GM19239 (cell line): ENCODE measurements around the gene GNAZ.

ENCODE experiments used
- DNase-seq: peaks from one replicate; pipeline ENCODE4 v3.0.0; 2011; ENCODE audit warnings: low spot score; ENCODE audit not compliant: insufficient read length
- FAIRE-seq: peaks from 2 replicates; lab custom pipeline; 2011; peaks lifted over from hg19 to GRCh38; lab: Jason Lieb, UNC

Gene GNAZ

DNA sequence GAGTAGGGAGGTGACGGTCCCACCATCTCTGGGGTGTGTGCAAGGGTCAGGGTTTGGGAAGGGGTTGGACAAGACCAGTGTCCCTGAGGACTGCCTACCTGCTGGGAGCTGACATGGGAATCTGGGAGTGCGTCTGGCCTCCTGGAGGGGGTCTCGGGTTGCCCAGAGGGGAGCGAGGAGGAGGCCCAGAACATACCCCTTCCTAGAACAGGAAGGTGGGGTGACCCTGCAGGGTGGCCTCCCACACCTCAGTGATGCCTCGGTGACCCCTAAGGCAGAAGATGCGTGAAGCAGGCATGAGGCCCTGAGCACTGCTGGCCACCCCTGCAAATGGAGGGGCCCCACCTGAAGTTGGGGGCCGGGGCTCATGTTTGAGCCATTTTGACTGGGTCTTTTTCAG lies 45.0 kb downstream of the GNAZ start:
- FAIRE-seq, result no peak
- DNase-seq, result no peak

GRCh38 chr22:23115825-23116494 lies 45.6 kb downstream of the GNAZ start:
- DNase-seq (no peak), FAIRE-seq (no peak)

- FAIRE-seq (no peak), DNase-seq (no peak)
These were observed 46.4 kb downstream of the GNAZ start for GRCh38 chr22:23116506-23117263.

- DNase-seq (no peak), FAIRE-seq (no peak)
These were observed 47.0 kb downstream of the GNAZ start for GRCh38 chr22:23117275-23117674.

DNA sequence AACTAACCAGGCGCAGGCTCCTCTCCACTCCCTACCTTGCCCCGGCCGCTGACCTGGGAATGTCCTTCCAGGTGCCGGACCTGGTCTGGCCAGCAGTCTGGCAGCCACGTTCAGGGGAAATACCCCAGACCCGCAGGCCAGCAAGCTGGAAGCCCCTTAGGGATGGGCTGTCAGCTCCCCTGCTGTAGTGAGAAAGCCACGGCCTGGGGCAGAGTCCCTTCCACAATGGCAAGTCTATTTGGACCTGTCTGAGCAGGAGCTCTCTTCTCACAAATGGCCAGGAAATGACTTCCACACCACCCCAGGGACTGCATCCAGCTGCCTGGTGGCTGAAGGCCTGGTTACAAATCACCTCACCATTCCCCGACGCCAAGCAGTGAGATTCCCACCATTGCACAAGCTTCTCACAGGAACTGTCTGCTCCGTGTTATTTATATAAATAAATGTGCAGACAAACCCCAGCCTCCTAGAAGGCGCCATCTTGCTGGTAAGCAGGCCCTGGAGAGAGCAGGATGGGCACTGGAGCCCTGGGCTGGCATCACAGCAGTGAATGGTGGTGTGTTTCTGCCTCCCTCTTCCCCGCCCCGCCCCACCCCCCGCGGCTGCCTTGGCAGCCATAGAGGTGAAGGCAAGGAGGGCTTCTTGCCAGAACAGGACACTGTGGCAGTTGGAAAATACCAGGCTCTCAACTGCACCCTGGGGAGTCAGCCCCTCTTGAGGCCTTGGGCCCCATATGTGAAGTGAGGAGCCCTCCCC lies 47.8 kb downstream of the GNAZ start:
- FAIRE-seq, result no peak
- DNase-seq, result no peak

- DNase-seq (no peak), FAIRE-seq (no peak)
These were observed 48.6 kb downstream of the GNAZ start for GRCh38 chr22:23118647-23119493.

DNA sequence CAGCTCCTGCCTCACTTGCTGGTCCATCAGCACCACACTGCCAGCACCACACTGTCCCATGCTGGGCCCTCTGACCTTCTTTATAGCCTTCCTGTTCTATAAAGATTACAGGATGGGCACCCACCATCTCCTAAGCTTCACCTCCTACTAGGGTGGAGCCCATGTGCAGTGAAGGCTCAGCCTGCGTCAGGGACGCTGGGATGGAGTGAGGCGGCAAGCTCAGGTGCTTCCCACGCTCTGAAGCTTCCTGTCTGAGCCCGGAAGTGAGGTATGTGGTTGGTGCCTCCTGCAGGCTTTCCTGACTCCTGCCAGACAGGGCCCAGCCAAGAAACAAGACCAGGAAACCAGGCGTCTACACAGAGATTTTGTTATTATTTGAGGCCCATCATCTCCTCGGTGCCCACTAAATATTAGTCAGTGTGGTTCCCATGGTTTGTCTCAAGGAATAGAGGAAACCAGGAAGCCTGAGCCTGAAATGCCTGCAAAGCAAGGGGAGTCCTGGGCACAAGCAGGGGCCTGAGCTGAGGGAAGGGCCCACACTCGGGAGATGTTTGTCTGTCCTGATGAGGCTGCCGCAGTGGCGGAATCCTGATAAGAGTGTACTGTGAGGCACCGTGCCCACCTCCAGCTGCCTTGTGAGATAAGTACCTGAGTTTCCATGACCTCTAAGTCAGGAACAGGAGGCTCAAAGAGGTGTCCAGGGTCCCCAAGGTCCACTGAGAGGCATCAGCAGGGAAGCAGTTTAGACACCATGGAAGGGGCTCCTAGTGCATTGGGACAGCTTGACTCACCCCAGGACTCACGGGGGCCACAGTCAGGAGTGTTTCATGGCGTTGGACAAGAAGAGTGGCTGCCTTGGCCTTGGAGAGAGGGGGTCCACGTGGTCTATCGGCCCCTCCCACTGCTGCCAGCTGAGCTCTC lies 49.4 kb downstream of the GNAZ start:
- FAIRE-seq (no peak), DNase-seq (peak; percentile 61)

DNA sequence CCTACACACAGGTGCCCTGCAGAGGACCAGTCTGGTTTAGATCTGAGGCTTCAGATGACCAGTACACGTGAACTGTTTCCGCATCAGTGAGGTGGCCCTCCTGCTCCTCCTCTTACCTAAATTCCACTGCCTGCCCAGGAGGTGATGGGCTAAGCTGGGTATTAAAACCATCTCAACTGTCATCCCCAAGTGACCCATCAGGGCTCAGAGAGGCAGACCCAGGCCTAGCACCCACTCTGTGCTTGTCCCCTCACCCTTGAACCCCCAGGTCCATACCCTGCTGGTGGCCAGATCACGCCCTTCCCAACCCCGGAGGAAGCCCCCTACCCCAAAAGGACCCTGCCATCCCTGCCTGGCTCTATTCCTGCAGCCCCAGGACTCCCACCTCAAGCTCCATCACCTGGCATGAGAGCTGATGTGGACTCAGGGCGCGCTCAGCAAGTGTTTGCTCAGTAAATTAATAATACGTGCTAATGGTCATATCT lies 50.1 kb downstream of the GNAZ start:
- DNase-seq (no peak), FAIRE-seq (no peak)

DNA sequence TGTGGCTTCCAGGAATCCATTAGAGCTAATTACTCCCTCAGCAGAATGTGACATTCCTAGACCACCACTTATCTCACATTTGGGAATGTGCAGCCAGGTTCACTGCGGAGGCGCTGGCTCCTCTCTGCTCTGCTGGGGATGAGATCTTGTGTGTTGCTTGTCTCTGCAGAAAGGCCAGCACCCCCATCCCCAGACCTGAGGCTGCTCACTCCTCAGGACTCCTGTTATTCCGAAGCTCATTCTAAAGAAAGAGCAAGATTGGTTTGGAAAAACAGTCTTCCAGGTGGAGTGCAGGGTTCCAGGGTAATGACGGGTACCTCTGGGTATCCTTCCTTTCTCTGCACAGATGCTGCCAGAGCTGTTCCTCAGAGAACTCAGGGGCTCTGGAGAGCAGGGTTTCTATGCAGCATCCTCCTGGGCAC lies 50.7 kb downstream of the GNAZ start:
- DNase-seq (no peak), FAIRE-seq (no peak)

- FAIRE-seq (no peak), DNase-seq (no peak)
These were observed 51.1 kb downstream of the GNAZ start for GRCh38 chr22:23121424-23121823.

DNA sequence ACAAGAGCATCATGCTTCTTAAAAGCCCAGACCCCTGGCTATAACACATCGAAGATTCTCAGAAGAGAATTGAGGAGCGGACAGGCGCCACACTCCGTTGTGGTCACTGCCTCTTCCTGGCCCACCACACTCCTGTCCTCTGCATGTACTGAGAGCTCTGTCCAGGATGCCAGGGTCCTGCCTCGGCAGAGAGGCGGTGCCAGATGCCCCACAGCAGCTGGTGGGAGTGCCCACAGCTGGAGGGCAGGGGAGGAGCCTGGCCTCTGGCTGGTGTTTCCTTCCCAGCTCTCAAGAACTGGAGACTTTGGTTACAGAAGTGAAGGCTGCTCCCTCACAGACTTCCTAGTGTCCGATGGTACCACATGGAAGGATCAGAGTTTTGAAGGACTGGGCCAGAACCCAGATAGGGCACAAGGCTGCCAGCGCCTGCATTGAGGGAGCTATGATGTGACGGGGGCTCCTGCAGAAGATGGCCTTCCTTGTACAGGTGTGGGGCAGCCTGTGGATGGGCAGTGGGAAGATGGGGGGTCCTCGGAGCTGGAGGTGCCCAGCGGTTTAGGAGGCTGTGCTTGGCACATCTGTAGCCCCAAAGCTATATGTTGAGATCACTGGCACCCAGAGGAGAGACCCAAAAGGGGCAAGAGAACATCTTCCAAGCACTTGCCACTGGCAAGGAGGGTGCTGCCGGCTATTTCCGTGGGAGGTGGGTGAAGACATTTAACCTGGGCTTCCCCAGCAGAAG lies 52.1 kb downstream of the GNAZ start:
- FAIRE-seq (no peak), DNase-seq (no peak)

DNA sequence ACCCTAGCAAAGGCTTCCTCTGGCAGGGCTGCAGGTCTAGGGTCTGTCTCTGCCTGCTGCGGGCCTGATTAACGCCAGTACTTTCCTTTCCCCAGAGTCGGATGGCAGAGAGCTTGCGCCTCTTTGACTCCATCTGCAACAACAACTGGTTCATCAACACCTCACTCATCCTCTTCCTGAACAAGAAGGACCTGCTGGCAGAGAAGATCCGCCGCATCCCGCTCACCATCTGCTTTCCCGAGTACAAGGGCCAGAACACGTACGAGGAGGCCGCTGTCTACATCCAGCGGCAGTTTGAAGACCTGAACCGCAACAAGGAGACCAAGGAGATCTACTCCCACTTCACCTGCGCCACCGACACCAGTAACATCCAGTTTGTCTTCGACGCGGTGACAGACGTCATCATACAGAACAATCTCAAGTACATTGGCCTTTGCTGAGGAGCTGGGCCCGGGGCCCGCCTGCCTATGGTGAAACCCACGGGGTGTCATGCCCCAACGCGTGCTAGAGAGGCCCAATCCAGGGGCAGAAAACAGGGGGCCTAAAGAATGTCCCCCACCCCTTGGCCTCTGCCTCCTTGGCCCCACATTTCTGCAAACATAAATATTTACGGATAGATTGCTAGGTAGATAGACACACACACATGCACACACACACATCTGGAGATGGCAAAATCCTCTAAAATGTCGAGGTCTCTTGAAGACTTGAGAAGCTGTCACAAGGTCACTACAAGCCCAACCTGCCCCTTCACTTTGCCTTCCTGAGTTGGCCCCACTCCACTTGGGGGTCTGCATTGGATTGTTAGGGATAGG lies 52.9 kb downstream of the GNAZ start:
- DNase-seq (no peak), FAIRE-seq (no peak)

- DNase-seq (no peak), FAIRE-seq (no peak)
These were observed 53.5 kb downstream of the GNAZ start for GRCh38 chr22:23123804-23124254.

- FAIRE-seq, result no peak
These were observed 54.5 kb downstream of the GNAZ start for GRCh38 chr22:23124611-23125511.

GRCh38 chr22:23125512-23126103 lies 55.3 kb downstream of the GNAZ start:
- FAIRE-seq (no peak), DNase-seq (no peak)

More at GRCh38 chr22:23124611-23125511, 54.5 kb downstream of the GNAZ start:
- no peak for DNase-seq
